Vagina (tissue), 2 donors: ENCODE results near the gene IL6.

Experiments
- POLR2A ChIP-seq, 2 donors: fragments of 450-650 bp; IDR thresholded peaks; one replicate each; pipeline ENCODE4 v1.6.1; 2017; ENCODE audit warnings: antibody characterized with exemption in 2 of 2, mild to moderate bottlenecking in 2 of 2, moderate library complexity in 2 of 2
- TF ChIP-seq, protein P1 (sequence below), 3 experiments: fragments of 450-650 bp in 2 of 3; fragments of 200-600 bp in 1 of 3; sonication (generic) in 1 of 3; IDR thresholded peaks; one replicate each; pipeline ENCODE4 v1.5.1; 2017 to 2019; ENCODE audit warnings: antibody characterized with exemption in 3 of 3, mild to moderate bottlenecking in 2 of 3, moderate library complexity in 2 of 3

DNA sequence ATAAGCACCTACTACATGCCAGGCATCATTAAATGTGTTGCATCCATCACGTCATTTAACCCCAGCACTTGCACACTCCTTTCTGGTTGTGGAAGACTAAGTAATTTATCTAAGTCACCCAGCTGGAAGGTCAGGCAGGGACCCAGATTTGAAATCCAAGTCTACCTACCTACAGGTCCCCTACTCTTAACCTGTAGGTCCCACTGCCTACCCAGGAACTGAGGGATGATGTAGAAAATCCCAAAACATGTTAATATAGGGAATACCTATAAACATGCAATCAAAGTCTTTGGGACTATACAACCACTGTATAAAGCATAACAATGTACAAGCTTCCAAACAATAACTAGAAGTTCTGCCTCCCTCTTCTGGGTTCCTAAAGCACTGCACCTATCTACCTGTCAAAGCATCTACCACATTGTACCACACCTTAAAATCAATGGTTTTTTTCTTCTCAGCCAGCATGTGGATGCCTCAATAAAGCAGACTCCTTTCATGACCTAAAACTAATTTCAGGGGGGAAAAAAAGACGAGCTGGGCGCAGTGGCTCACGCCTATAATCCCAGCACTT lies 5.6 kb downstream of the IL6 start:
- no peak for TF ChIP-seq POLR2A (IDR thresholded peaks at IDR 0.05)
- TF ChIP-seq, protein P1, sequence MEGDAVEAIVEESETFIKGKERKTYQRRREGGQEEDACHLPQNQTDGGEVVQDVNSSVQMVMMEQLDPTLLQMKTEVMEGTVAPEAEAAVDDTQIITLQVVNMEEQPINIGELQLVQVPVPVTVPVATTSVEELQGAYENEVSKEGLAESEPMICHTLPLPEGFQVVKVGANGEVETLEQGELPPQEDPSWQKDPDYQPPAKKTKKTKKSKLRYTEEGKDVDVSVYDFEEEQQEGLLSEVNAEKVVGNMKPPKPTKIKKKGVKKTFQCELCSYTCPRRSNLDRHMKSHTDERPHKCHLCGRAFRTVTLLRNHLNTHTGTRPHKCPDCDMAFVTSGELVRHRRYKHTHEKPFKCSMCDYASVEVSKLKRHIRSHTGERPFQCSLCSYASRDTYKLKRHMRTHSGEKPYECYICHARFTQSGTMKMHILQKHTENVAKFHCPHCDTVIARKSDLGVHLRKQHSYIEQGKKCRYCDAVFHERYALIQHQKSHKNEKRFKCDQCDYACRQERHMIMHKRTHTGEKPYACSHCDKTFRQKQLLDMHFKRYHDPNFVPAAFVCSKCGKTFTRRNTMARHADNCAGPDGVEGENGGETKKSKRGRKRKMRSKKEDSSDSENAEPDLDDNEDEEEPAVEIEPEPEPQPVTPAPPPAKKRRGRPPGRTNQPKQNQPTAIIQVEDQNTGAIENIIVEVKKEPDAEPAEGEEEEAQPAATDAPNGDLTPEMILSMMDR (IDR thresholded peaks at IDR 0.05): no peak
